ENCODE results near the gene KLHL6. TPM values are rescaled to one million over a fixed set of nuclear protein-coding genes. Genes with fewer than 3 reads are reported as not detected.

The KLHL6 gene
- total RNA-seq, 4 donors from 2014 or later, result 0.60 to 17.0 (median 2.7) TPM

GRCh38 chr3:183449791-183450190, 105.7 kb downstream of the KLHL6 start:
- no peaks in the 10 kb centered on the region for H3K36me3 ChIP-seq
- H3K4me1 ChIP-seq, result peaks cover 5 to 25% (median 19%) of the 10 kb centered on the region in 4 donors
- no peak for DNase-seq
- intact Hi-C loops (cut with DNase I; ENCODE audit: low total_unique reads) (no loop called here), in situ Hi-C loops (cut with MboI; ENCODE audit: low pct_ligation_motif_present in 1 of 4, low pct_unique_long_range_greater_than_20kb in 1 of 4, low sequenced_read_pairs in 3 of 4) (no loop called here)
- WGBS, 2 donors (ENCODE audit: low coverage in 1 of 2), result 91 to 100% methylated on average over 1 of the region's 1 CpG
- no peaks in the 10 kb centered on the region for H3K9me3 ChIP-seq
- no peak overlapping the region for H3K4me3 ChIP-seq
- H3K27ac ChIP-seq, result no peak overlapping the region
- TF ChIP-seq POLR2AphosphoS5 (IDR thresholded peaks at IDR 0.05) (no peak), POLR2A (IDR thresholded peaks at IDR 0.05) (no peak), EP300 (IDR thresholded peaks at IDR 0.05; ENCODE audit: low read depth) (no peak)
- TF ChIP-seq, protein P1, sequence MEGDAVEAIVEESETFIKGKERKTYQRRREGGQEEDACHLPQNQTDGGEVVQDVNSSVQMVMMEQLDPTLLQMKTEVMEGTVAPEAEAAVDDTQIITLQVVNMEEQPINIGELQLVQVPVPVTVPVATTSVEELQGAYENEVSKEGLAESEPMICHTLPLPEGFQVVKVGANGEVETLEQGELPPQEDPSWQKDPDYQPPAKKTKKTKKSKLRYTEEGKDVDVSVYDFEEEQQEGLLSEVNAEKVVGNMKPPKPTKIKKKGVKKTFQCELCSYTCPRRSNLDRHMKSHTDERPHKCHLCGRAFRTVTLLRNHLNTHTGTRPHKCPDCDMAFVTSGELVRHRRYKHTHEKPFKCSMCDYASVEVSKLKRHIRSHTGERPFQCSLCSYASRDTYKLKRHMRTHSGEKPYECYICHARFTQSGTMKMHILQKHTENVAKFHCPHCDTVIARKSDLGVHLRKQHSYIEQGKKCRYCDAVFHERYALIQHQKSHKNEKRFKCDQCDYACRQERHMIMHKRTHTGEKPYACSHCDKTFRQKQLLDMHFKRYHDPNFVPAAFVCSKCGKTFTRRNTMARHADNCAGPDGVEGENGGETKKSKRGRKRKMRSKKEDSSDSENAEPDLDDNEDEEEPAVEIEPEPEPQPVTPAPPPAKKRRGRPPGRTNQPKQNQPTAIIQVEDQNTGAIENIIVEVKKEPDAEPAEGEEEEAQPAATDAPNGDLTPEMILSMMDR (IDR thresholded peaks at IDR 0.05), result no peak
- no peaks in the 10 kb centered on the region for H3K27me3 ChIP-seq

- intact Hi-C loops (cut with DNase I; ENCODE audit: low total_unique reads) (no loop called here), in situ Hi-C loops (cut with MboI; ENCODE audit: low pct_ligation_motif_present in 1 of 4, low pct_unique_long_range_greater_than_20kb in 1 of 4, low sequenced_read_pairs in 3 of 4) (no loop called here)
- no peak for TF ChIP-seq POLR2AphosphoS5 (IDR thresholded peaks at IDR 0.05)
- no peak for TF ChIP-seq EP300 (IDR thresholded peaks at IDR 0.05; ENCODE audit: low read depth)
- TF ChIP-seq, protein P1 (IDR thresholded peaks at IDR 0.05), result no peak
- no peak for TF ChIP-seq POLR2A (IDR thresholded peaks at IDR 0.05)
- H3K36me3 ChIP-seq, result no peaks in the 10 kb centered on the region
- no peak for DNase-seq
- H3K27me3 ChIP-seq, result no peaks in the 10 kb centered on the region
- H3K27ac ChIP-seq, result no peak overlapping the region
- peaks cover 5 to 25% (median 19%) of the 10 kb centered on the region in 4 donors for H3K4me1 ChIP-seq
- H3K4me3 ChIP-seq, result no peak overlapping the region
- WGBS, 2 donors (ENCODE audit: low coverage in 1 of 2), result 43 to 45% methylated on average over 3 to 4 of the region's 4 CpGs
- H3K9me3 ChIP-seq, result no peaks in the 10 kb centered on the region
Observed at GRCh38 chr3:183449391-183449790, 106.1 kb downstream of the KLHL6 start.

- peaks cover 5 to 25% (median 19%) of the 10 kb centered on the region in 4 donors for H3K4me1 ChIP-seq
- intact Hi-C loops (cut with DNase I; ENCODE audit: low total_unique reads), result no loop called here
- in situ Hi-C loops (cut with MboI; ENCODE audit: low pct_ligation_motif_present in 1 of 4, low pct_unique_long_range_greater_than_20kb in 1 of 4, low sequenced_read_pairs in 3 of 4), result no loop called here
- H3K27ac ChIP-seq, result peak overlapping the region in 1 of 4 donors; percentile 77
- H3K36me3 ChIP-seq, result no peaks in the 10 kb centered on the region
- TF ChIP-seq, protein P1 (IDR thresholded peaks at IDR 0.05), result no peak
- no peak for TF ChIP-seq POLR2A (IDR thresholded peaks at IDR 0.05)
- TF ChIP-seq POLR2AphosphoS5 (IDR thresholded peaks at IDR 0.05), result no peak
- no peak for TF ChIP-seq EP300 (IDR thresholded peaks at IDR 0.05; ENCODE audit: low read depth)
- H3K4me3 ChIP-seq, result peak overlapping the region in 3 of 4 donors; percentile 54 to 80 (median 56)
- 7 to 39% methylated on average over 2 to 3 of the region's 3 CpGs for WGBS, 2 donors (ENCODE audit: low coverage in 1 of 2)
- peaks cover 1 to 6% of the 10 kb centered on the region in 2 donors for H3K9me3 ChIP-seq
- no peak for DNase-seq
- H3K27me3 ChIP-seq, result no peaks in the 10 kb centered on the region
Observed at GRCh38 chr3:183448369-183449128, 107.0 kb downstream of the KLHL6 start.

GRCh38 chr3:183447206-183448001, 108.1 kb downstream of the KLHL6 start:
- peak overlapping the region; percentile 69 to 77 (median 73) for H3K27ac ChIP-seq
- TF ChIP-seq POLR2A (IDR thresholded peaks at IDR 0.05) (peak; percentile 54), POLR2AphosphoS5 (IDR thresholded peaks at IDR 0.05) (peak; percentile 65 to 77 (median 74)), EP300 (IDR thresholded peaks at IDR 0.05; ENCODE audit: low read depth) (no peak)
- TF ChIP-seq, protein P1 (IDR thresholded peaks at IDR 0.05), result no peak
- 1 to 3% methylated on average over 5 to 54 of the region's 54 CpGs for WGBS, 2 donors (ENCODE audit: low coverage in 1 of 2)

More at GRCh38 chr3:183447206-183448001, 108.1 kb downstream of the KLHL6 start:
- intact Hi-C loops (cut with DNase I; ENCODE audit: low total_unique reads), result no loop called here
- in situ Hi-C loops (cut with MboI; ENCODE audit: low pct_ligation_motif_present in 1 of 4, low pct_unique_long_range_greater_than_20kb in 1 of 4, low sequenced_read_pairs in 3 of 4), result no loop called here
- Histone ChIP-seq H3K27me3 (no peaks in the 10 kb centered on the region), H3K9me3 (peaks cover 8 to 10% of the 10 kb centered on the region in 2 donors), H3K4me1 (peaks cover 5 to 25% (median 19%) of the 10 kb centered on the region in 4 donors), H3K36me3 (no peaks in the 10 kb centered on the region), H3K4me3 (peak overlapping the region; percentile 53 to 80 (median 55))
- peak; percentile 87 for DNase-seq
